Adrenal gland (tissue), 12 donors: ENCODE data around the gene TRAPPC12. TPM values are rescaled to one million over a fixed set of nuclear protein-coding genes. Genes with fewer than 3 reads are reported as not detected.
"Not testable (repeated sequence)": the region's sequence is repeated elsewhere in the genome, so short reads cannot be mapped to it uniquely, and the experiment has no call there.

Source experiments
- DNase-seq, 7 donors: peaks; one replicate each; pipeline ENCODE4 v3.0.0-alpha.2; 2019 to 2020
- H3K27ac ChIP-seq, 5 donors: fragments of 200-600 bp; sonication (generic) in 4 of 5; 1 replicate in 3 of 5; 2 replicates in 2 of 5; pipeline versions ENCODE4 v1.5.1 to v1.8.0; 2016 to 2020; ENCODE audit warnings: mild to moderate bottlenecking in 1 of 5
- H3K27me3 ChIP-seq: fragments of 200-600 bp; 2 replicates; pipeline ENCODE4 v1.8.0; 2021
- H3K36me3 ChIP-seq, 2 donors: fragments of 200-600 bp; replicated peaks in 1 of 2; 1 replicate in 1 of 2; 2 replicates in 1 of 2; pipeline versions ENCODE4 v1.5.1 to v1.8.0; 2018 to 2022
- H3K4me1 ChIP-seq, 2 donors: fragments of 200-600 bp; replicated peaks in 1 of 2; 1 replicate in 1 of 2; 2 replicates in 1 of 2; pipeline versions ENCODE4 v1.5.1 to v1.8.0; 2018 to 2021
- H3K4me3 ChIP-seq, 4 donors: fragments of 200-600 bp; sonication (generic) in 3 of 4; one replicate each; pipeline ENCODE4 v1.5.1; 2016 to 2018
- H3K9me3 ChIP-seq, 3 donors: fragments of 200-600 bp; sonication (generic) in 1 of 3; replicated peaks in 1 of 3; 1 replicate in 2 of 3; 2 replicates in 1 of 3; pipeline versions ENCODE4 v1.5.1 to v1.8.0; 2016 to 2021
- POLR2A ChIP-seq, 2 donors: fragments of 450-650 bp; IDR thresholded peaks; one replicate each; pipeline ENCODE4 v1.6.1; 2017; ENCODE audit warnings: antibody characterized with exemption in 2 of 2, mild to moderate bottlenecking in 2 of 2, moderate library complexity in 1 of 2
- WGBS, 4 donors: extraction: QIAGEN DNeasy Blood & Tissue Kit in 2 of 4; methylation state at CpG; one replicate each; pipeline versions ENCODE4 v1.1.5 to v1.1.7; 2013 to 2017; 5-methylcytosine and 5-hydroxymethylcytosine counted together
- intact Hi-C, 2 donors: fragments of 100-400 bp; cut with DNase I; formaldehyde crosslinking; loops; one replicate each; pipeline versions ENCODE4 v1.14.1 to v1.15.0; 2022 to 2023
- polyA plus RNA-seq, 3 donors: library from polyadenylated mRNA; stranded (reverse); fragments of 200-250 nt in 2 of 3; fragments of 350-450 nt in 1 of 3; fragmentation: Illumina TruSeq in 1 of 3; extraction: RNeasy Lipid Tissue Mini Kit (QIAGEN cat#74804) in 1 of 3; gene quantifications; one replicate each; pipeline ENCODE4 v1.2.3, GENCODE V29; 2013 to 2014
- total RNA-seq, 9 donors: library from RNA; depleted of rRNA in 4 of 9; stranded (reverse); fragments of >200 nt in 4 of 9; fragments of 120-200 nt in 1 of 9; fragmentation: NEBNext Ultra II Directional in 1 of 9; extraction: Animal tissue kit (Norgen Biotek cat#: 25700) in 1 of 9; gene quantifications; one replicate each; pipeline versions ENCODE4 v1.1.0 to v1.2.4, GENCODE V29; 2013 to 2023
- TF ChIP-seq, protein P1 (sequence below), 6 experiments: fragments of 450-650 bp in 4 of 6; fragments of 200-600 bp in 2 of 6; sonication (generic) in 1 of 6; IDR thresholded peaks; 1 replicate in 5 of 6; 2 replicates in 1 of 6; pipeline versions ENCODE4 v1.5.1 to v1.8.0; 2016 to 2021; ENCODE audit warnings: antibody characterized with exemption in 6 of 6, mild to moderate bottlenecking in 2 of 6, moderate library complexity in 1 of 6
- donor health status: healthy with polysubstance abuse.
- donor health status: Bipolar disorder and iron deficiency.
- donor health status: DM: yes; HTN: yes; CAD: no.
- donor health status: DM: no; HTN: no; CAD: no.
- donor health status: DM: no; HTN: no; CAD: no.
- donor health status: DM: yes; HTN: yes; CAD: no.

TRAPPC12 gene
- total and polyA plus RNA-seq, 12 donors: 58.3 to 334 (median 99.5) TPM

DNA sequence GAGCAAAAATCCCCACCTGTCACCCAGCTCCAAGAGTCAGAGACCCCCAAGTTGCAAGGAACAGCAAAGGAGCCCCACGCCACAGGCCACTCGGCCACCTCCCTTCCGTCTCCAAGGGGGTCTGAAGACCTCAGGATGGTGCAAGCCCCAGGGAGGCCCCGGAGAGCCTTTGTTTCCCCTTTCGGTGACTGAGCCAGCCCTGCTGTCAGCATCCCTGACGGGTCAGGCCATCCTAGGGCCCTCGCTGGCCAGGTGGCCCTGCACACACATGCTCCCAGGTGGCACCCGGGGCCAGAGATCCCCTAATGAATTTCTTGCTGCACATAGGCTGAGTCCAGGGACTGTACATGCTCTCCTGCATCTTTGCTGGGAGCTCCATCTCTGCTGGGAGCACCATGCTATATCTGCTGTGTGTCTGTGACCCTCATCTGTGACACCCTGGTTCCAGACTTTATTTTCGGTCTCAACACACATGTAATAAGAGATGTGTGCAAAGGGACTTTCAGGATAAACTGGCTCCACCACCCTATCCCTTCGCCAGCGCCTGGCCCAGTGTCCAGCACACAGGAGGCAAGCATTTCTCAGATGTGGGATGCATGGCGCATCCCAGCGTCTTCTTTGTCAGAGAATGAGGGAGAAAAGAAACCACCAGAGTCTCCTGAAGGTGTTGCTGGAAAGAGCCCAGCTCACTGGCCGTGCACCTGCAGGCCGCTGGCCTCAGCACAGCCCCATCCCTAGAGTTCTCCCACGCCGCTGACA, 112.4 kb downstream of the TRAPPC12 start:
- H3K27ac ChIP-seq: peak overlapping the region in 1 of 5 donors; percentile 79

DNA sequence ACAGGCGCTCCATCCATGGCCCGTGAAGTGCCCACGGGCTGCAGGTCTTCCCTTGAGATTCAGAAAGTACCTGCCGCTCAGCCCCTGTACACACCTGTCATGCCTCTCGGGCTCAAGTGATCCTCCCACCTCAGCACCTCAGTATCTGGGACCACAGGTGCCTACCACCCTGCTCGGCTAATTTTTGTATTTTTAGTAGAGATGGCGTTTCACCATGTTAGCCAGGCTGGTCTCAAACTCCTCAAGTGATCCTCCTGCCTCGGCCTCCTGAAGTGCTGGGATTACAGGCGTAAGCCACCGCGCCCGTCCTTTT, 112.9 kb downstream of the TRAPPC12 start:
- peak overlapping the region in 1 of 5 donors; percentile 79 for H3K27ac ChIP-seq
- H3K9me3 ChIP-seq, H3K36me3 ChIP-seq, H3K4me3 ChIP-seq, H3K27me3 ChIP-seq, H3K4me1 ChIP-seq, intact Hi-C loops, DNase-seq: not testable (repeated sequence)
- 85 to 90% (median 88%) methylated on average over 10 to 12 of the region's 12 CpGs for WGBS, 4 donors

More for the DNA sequence above, 112.4 kb downstream of the TRAPPC12 start:
- Histone ChIP-seq H3K4me3 (no peak overlapping the region), H3K9me3 (no peaks in the 10 kb centered on the region), H3K4me1 (peaks cover 0 to 9% of the 10 kb centered on the region in 2 donors), H3K27me3 (no peaks in the 10 kb centered on the region), H3K36me3 (peaks cover 0 to under 1% of the 10 kb centered on the region in 2 donors)
- intact Hi-C loops: no loop called here
- 91 to 96% (median 95%) methylated on average over 5 to 17 of the region's 17 CpGs for WGBS, 4 donors
- DNase-seq: peak in 1 of 7 donors; percentile 49
- no peak for TF ChIP-seq POLR2A (IDR thresholded peaks at IDR 0.05)
- TF ChIP-seq, protein P1, sequence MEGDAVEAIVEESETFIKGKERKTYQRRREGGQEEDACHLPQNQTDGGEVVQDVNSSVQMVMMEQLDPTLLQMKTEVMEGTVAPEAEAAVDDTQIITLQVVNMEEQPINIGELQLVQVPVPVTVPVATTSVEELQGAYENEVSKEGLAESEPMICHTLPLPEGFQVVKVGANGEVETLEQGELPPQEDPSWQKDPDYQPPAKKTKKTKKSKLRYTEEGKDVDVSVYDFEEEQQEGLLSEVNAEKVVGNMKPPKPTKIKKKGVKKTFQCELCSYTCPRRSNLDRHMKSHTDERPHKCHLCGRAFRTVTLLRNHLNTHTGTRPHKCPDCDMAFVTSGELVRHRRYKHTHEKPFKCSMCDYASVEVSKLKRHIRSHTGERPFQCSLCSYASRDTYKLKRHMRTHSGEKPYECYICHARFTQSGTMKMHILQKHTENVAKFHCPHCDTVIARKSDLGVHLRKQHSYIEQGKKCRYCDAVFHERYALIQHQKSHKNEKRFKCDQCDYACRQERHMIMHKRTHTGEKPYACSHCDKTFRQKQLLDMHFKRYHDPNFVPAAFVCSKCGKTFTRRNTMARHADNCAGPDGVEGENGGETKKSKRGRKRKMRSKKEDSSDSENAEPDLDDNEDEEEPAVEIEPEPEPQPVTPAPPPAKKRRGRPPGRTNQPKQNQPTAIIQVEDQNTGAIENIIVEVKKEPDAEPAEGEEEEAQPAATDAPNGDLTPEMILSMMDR (IDR thresholded peaks at IDR 0.05): no peak

DNA sequence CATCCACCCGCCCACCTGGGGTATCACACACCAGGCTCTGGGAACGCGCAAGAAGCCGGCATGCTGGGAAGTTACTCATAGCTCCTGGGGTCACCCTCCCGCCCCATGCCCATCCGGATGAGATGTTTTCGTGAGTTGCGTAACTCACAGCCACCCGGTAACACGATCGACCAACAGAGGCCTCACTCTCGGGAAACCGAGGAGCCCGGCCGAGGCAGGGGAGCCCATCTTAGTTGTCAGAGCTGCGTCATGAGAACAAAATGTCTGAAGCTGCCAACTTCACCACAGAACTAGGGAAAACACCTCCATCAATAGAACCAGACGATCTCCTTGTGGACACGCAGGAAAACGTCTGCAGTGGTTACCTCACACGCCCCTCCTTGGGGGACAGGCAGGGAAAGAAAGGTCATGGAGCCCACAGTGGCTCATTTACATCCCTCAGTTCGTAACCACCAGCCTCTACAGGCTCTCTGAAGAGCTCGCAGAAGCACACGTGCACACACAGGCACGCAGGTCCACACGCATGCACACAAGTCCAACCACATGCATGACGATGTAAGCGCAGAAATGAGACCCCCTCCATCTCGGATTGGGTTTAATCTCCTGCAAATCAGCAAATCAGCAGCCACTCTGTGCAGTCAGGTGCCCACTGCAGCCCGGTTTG, 113.6 kb downstream of the TRAPPC12 start:
- peaks cover 0 to 12% of the 10 kb centered on the region in 2 donors for H3K36me3 ChIP-seq
- H3K4me3 ChIP-seq: peak overlapping the region in 1 of 4 donors; percentile 43
- intact Hi-C loops: no loop called here
- WGBS, 4 donors: 56 to 73% (median 62%) methylated on average over 27 to 29 of the region's 29 CpGs
- TF ChIP-seq, protein P1 (IDR thresholded peaks at IDR 0.05): no peak
- TF ChIP-seq POLR2A (IDR thresholded peaks at IDR 0.05): no peak
- peak overlapping the region in 4 of 5 donors; percentile 15 to 79 (median 40) for H3K27ac ChIP-seq
- H3K4me1 ChIP-seq: peaks cover 0 to 9% of the 10 kb centered on the region in 2 donors
- peak in 5 of 7 donors; percentile 34 to 71 (median 53) for DNase-seq
- no peaks in the 10 kb centered on the region for H3K9me3 ChIP-seq
- no peaks in the 10 kb centered on the region for H3K27me3 ChIP-seq

DNA sequence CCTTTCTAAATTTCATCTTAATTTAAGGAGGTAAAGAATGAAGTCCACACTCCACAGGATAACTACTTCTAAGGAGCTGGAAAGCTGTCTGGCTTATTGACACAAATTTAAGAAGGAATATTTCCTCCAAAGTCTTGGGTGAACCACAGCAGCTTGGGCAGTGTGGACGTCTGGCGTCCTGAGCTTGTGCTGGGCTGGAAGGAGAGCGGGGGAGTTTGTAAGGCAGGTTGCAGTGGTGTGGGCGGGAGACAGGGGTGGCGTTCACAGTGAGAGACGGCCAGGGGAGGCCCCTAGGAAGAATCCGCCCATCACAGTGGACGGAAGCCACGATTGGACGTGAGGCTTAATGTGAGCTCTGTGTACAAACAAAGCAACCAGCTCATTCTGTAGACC, 114.1 kb downstream of the TRAPPC12 start:
- DNase-seq: peak; percentile 59 to 90 (median 78)

More for the DNA sequence above, 114.1 kb downstream of the TRAPPC12 start:
- Histone ChIP-seq H3K4me1 (peaks cover 0 to 9% of the 10 kb centered on the region in 2 donors), H3K9me3 (no peaks in the 10 kb centered on the region), H3K36me3 (peaks cover 0 to 17% of the 10 kb centered on the region in 2 donors), H3K27ac (peak overlapping the region in 4 of 5 donors; percentile 15 to 79 (median 40)), H3K27me3 (no peaks in the 10 kb centered on the region), H3K4me3 (peak overlapping the region in 2 of 4 donors; percentile 2 to 43)
- TF ChIP-seq, protein P1 (IDR thresholded peaks at IDR 0.05): no peak
- peak in 1 of 2 donors; percentile 52 for TF ChIP-seq POLR2A (IDR thresholded peaks at IDR 0.05)
- intact Hi-C loops: no loop called here
- 24 to 28% (median 27%) methylated on average over 10 of the region's 10 CpGs for WGBS, 4 donors
